Tibial artery (tissue), 4 donors: ENCODE data around the gene TXNRD2.

Experiments
- DNase-seq, 2 donors: peaks; one replicate each; pipeline ENCODE4 v3.0.0-alpha.2; 2019
- H3K27ac ChIP-seq, 2 donors: fragments of 200-600 bp; sonication (generic) in 1 of 2; 1 replicate in 1 of 2; 2 replicates in 1 of 2; pipeline ENCODE4 v1.5.1; 2018 to 2019; ENCODE audit warnings: mild to moderate bottlenecking in 1 of 2
- H3K27me3 ChIP-seq, 2 donors: fragments of 200-600 bp; sonication (generic) in 1 of 2; one replicate each; pipeline versions ENCODE4 v1.5.1 to v1.6.0; 2016 to 2019
- H3K36me3 ChIP-seq, 3 donors: fragments of 200-600 bp; sonication (generic) in 2 of 3; one replicate each; pipeline ENCODE4 v1.5.1; 2016 to 2019; ENCODE audit warnings: mild to moderate bottlenecking in 2 of 3
- H3K4me1 ChIP-seq, 4 donors: fragments of 200-600 bp; sonication (generic) in 2 of 4; 1 replicate in 3 of 4; 2 replicates in 1 of 4; pipeline ENCODE4 v1.5.1; 2016 to 2019
- H3K4me3 ChIP-seq, 2 donors: fragments of 200-600 bp; sonication (generic) in 1 of 2; 1 replicate in 1 of 2; 2 replicates in 1 of 2; pipeline ENCODE4 v1.5.1; 2018 to 2019; ENCODE audit warnings: mild to moderate bottlenecking in 2 of 2
- H3K9me3 ChIP-seq, 3 donors: fragments of 200-600 bp; sonication (generic) in 1 of 3; one replicate each; pipeline ENCODE4 v1.5.1; 2016 to 2019
- intact Hi-C: fragments of 100-400 bp; cut with DNase I; formaldehyde crosslinking; loops from one replicate; pipeline ENCODE4 v1.15.0; 2023; ENCODE audit warnings: low total_unique reads
- TF ChIP-seq, protein P1 (sequence below), 2 experiments: fragments of 200-600 bp in 1 of 2; fragments of 450-650 bp in 1 of 2; IDR thresholded peaks; one replicate each; pipeline ENCODE4 v1.5.1; 2017 to 2019; ENCODE audit warnings: antibody characterized with exemption in 2 of 2, mild to moderate bottlenecking in 1 of 2, moderate library complexity in 1 of 2

TXNRD2 gene

DNA sequence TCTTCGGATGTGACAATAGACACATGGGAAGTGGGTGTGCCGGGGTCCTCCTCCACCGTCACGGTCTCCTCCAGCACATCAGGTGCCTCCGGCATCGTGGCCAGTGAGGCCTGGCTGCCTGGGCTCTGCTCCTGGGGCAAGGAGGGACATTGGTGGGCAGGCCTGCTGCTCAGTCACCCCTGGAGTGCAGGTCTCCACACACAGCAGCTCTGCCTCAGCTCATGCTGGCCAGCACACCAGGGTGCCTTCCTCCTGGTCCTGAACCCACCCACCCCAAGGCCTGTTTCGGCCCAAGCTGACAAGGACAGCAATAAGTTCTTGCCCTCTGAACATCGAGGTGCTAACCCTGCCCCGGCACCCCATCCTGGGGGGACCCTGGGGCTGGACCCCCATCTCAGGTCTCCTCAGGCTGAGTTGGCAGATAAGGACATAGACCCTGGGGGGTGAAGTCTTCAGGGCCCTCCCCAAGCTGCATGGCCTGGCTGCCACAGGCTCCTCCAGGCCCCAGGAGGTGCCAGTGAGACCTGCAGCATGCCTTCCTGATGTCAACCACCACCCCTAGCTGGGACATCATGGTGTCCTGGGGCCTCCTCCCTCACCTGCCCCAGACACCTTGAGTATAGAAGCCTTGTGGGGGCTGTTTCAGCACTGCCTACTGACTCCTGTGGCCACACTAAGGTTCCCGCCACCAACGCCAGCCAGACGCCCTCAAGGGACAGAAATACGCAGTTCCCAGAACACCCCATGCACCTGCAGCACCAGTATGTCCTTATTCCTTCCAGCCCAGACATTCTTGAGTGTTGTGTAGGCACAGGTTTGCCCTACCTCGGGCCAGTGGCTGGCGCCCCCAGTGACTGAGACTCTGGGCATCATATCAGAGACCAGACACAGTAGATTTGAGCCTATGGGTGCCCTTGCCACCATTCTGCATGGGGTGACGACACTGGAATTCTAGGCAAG is 40.6 kb upstream of the TXNRD2 start:
- H3K27me3 ChIP-seq, result no peaks in the 10 kb centered on the region
- no peak overlapping the region for H3K4me3 ChIP-seq
- peaks cover 6 to 47% (median 46%) of the 10 kb centered on the region in 3 donors for H3K36me3 ChIP-seq
- H3K27ac ChIP-seq, result peak overlapping the region; percentile 97 to 98
- DNase-seq, result peak in 1 of 2 donors; percentile 64
- intact Hi-C loops, result no loop called here
- TF ChIP-seq, protein P1, sequence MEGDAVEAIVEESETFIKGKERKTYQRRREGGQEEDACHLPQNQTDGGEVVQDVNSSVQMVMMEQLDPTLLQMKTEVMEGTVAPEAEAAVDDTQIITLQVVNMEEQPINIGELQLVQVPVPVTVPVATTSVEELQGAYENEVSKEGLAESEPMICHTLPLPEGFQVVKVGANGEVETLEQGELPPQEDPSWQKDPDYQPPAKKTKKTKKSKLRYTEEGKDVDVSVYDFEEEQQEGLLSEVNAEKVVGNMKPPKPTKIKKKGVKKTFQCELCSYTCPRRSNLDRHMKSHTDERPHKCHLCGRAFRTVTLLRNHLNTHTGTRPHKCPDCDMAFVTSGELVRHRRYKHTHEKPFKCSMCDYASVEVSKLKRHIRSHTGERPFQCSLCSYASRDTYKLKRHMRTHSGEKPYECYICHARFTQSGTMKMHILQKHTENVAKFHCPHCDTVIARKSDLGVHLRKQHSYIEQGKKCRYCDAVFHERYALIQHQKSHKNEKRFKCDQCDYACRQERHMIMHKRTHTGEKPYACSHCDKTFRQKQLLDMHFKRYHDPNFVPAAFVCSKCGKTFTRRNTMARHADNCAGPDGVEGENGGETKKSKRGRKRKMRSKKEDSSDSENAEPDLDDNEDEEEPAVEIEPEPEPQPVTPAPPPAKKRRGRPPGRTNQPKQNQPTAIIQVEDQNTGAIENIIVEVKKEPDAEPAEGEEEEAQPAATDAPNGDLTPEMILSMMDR (IDR thresholded peaks at IDR 0.05), result no peak
- H3K4me1 ChIP-seq, result peaks cover 8 to 47% (median 40%) of the 10 kb centered on the region in 4 donors
- H3K9me3 ChIP-seq, result no peaks in the 10 kb centered on the region

DNA sequence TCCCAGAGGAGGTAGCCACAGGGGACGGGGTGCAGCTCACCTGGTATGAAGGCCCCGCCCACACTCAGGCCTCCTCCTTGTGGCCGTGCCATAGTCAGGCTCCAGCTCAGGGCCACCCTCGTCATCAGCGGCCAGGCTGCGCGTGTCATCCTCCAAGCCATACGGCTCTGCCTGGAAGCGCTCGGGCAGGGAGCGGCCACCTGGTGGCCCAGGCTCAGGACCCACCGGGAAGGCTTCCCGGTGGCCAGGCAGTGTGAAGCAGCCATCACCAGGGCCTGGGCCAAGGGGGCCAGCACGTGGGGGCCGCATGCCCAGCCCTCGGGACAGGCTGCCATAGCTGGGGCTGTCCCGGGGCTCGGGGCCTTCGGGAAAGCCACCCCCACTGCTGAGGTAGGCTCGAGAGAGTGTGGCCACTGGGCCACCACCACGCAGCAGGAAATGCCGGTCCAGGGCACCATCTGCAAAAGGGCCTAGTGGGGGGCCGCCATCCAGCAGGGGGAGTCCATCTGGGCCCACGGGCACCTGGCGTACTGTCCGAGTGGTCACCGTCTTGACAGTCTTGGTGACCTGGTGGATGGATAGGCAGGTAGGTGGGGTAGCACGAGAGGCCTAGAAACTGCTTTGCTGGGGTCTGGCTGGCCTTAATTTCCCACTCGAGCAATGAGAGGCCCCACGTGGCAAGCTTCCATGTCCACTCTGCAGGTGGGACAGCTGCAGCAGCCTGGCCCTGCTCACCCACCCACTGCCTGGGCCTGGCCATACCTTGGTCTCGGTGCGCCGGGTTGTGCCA is 39.7 kb upstream of the TXNRD2 start:
- intact Hi-C loops, result no loop called here
- no peaks in the 10 kb centered on the region for H3K27me3 ChIP-seq
- H3K4me1 ChIP-seq, result peaks cover 8 to 45% (median 38%) of the 10 kb centered on the region in 4 donors
- H3K36me3 ChIP-seq, result peaks cover 6 to 55% (median 55%) of the 10 kb centered on the region in 3 donors
- TF ChIP-seq, protein P1 (IDR thresholded peaks at IDR 0.05), result no peak
- DNase-seq, result peak in 1 of 2 donors; percentile 64
- no peak overlapping the region for H3K4me3 ChIP-seq
- H3K9me3 ChIP-seq, result no peaks in the 10 kb centered on the region
- peak overlapping the region in 1 of 2 donors; percentile 97 for H3K27ac ChIP-seq

DNA sequence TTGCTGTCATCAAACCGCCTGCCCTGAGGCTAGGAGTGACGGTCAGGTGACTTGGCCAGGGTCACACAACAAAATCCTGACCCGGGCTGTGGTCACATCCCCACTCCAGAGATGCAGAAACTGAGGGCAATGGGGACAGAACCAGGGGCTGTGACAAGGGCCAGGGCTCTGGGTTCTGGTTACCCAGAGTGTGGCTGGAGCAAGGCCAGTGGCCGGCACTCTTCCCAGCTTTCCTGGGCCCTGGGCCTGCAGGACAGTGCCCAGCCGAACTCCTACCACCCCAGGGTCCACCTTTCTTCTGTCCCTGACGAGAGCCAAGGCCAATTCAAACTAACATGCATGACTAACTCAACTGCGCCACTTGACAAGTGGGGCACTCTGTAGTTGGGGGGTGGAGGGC is 39.1 kb upstream of the TXNRD2 start:
- peaks cover 6 to 56% (median 55%) of the 10 kb centered on the region in 3 donors for H3K36me3 ChIP-seq
- H3K27ac ChIP-seq, result no peak overlapping the region
- H3K4me3 ChIP-seq, result no peak overlapping the region
- TF ChIP-seq, protein P1 (IDR thresholded peaks at IDR 0.05), result no peak
- intact Hi-C loops, result no loop called here
- no peak for DNase-seq
- no peaks in the 10 kb centered on the region for H3K9me3 ChIP-seq
- H3K4me1 ChIP-seq, result peaks cover 2 to 39% (median 33%) of the 10 kb centered on the region in 4 donors
- no peaks in the 10 kb centered on the region for H3K27me3 ChIP-seq

DNA sequence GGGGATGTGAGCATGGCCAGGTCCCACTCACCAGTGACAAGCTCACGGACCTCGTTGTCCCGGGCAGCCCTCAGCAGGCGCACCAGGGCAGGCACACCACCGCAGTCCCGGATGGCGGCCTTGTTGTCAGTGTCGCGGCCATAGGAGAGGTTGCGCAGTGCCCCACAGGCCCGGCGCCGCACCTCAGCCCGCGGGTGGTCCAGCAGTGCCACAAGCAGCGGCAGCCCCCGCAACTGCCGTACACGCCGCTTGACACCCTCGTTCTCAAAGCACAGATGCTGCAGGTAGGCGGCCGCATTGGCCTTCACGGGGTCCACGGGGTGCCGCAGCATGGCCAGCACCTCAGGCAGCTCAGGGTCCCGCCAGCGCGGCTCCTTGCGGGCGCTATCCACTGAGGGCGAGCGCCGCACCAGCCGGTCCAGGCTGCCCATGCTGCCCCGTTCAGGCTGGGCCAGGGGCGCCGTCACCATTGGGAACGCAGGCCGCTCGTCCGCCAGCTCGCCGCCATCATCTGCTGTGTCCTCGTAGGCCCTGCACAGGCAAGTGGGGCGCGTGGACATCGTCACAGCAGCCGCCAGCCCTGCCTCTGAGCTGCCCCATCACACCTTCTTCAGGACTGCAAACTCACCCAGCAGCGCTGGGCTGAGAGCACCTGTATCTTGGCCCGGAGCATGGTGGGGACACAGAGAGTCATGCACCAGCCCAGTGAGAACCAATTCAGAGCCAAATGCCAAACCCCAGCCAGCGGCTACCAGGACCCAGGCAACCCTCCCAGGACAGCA is 38.3 kb upstream of the TXNRD2 start:
- H3K36me3 ChIP-seq, result peaks cover 6 to 61% (median 56%) of the 10 kb centered on the region in 3 donors

More for the DNA sequence above, 38.3 kb upstream of the TXNRD2 start:
- Histone ChIP-seq H3K4me3 (no peak overlapping the region), H3K27me3 (no peaks in the 10 kb centered on the region), H3K9me3 (no peaks in the 10 kb centered on the region), H3K27ac (no peak overlapping the region), H3K4me1 (peaks cover 0 to 32% (median 25%) of the 10 kb centered on the region in 4 donors)
- intact Hi-C loops, result no loop called here
- TF ChIP-seq, protein P1 (IDR thresholded peaks at IDR 0.05), result no peak
- DNase-seq, result no peak
